Epidermal melanocyte (primary cell): ENCODE measurements around the gene RABL2A.
"Not testable (repeated sequence)": the region's sequence is repeated elsewhere in the genome, so short reads cannot be mapped to it uniquely, and the experiment has no call there.

Experiments
- DNase-seq: peaks from one replicate; pipeline ENCODE4 v3.0.0; 2011; ENCODE audit warnings: low spot score; ENCODE audit not compliant: insufficient read length

RABL2A gene

DNA sequence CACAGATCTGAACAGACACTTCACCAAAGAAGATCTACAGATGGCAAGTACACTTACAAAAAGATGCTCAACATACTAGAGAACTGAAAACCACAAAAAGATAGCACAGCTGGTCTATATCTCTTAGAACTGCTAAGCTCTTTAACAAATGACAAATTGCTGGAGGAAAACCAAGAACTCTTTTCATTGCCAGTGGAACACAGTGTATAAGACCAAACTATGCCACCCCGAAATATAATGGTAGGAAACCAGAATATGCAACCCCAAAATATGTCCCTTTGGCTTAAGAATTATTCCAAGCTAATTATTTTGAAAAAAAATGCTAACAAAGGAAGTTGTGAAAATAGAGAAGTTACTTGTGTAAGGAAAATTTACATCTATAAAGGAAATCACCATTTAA lies 21.0 kb upstream of the RABL2A start:
- DNase-seq = not testable (repeated sequence)

DNA sequence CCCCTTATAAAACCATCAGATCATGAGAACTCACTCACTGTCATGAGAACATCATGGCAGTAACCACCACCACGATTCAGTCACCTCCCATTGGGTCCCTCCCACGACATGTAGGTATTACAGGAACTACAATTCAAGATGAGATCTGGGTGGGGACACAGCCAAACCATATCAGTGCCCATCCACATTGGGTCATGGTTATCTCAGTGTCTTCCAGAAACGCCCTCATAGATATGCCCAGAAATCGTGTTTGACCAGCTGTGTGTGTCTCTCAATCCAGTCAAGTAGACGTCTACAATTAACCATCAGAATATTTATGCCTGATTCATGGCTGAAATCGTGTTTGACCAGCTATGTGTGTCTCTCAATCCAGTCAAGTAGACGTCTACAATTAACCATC lies 17.2 kb upstream of the RABL2A start:
- DNase-seq = not testable (repeated sequence)

DNA sequence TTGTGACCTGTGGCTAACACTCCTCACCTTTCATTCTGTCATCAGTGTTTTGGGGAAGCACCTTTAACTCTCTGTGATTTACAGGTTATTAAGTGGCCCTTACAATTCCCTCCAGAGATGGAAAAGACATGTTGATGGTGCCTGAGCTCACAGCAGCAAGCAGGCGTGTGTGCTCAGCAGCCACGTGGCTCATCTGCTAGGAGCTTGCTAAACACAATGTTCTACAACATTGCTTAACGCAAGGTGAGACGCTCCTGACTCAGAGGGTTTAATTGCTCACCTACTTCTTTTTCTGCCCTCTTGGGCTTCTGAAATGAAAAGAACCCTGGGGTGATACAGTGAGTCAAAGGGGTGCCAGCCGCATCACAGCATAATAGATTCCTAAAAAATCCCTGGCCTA lies 6.1 kb upstream of the RABL2A start:
- DNase-seq = not testable (repeated sequence)

DNA sequence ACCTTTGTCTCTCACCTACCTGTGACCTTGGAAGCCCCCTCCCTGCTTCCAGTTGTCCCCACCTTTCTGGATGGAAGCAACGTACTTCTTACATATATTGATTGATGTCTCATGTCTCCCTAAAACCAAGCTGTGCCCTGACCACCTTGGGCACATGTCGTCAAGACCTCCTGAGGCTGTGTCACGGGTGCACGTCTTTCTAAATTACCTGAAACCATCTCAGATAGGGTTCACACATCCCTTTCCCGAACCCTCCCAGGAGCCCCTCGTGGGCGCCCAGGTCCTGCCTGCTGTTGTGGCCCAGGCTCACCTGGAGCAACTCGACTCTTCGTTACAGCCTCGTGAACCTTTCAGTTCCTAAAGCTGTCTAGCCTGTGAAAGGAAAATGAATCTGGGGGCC lies 1.2 kb upstream of the RABL2A start:
- not testable (repeated sequence) for DNase-seq

DNA sequence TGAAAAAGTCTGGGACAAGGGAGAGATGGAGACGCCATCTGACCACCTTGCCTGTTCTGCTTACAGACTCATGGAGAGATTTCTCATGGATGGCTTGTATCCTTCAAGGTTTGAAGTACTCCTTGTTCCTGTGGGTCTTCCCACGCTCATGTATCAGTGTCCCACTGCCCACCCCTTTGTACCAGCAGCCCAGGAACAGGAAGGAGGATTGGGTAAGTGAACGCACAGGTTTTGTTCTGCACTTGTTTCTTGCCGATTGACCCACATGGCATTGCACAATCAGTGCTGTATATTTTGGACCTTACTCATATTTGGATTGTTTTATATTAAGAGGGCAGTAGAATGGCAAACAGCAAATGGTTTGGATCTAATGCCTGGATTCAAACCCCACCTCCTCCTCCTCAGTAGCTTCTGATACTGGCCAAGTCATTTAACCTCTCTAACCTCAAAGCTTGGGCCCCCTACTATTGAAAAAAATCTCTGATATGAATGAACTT lies 5.8 kb downstream of the RABL2A start:
- not testable (repeated sequence) for DNase-seq

DNA sequence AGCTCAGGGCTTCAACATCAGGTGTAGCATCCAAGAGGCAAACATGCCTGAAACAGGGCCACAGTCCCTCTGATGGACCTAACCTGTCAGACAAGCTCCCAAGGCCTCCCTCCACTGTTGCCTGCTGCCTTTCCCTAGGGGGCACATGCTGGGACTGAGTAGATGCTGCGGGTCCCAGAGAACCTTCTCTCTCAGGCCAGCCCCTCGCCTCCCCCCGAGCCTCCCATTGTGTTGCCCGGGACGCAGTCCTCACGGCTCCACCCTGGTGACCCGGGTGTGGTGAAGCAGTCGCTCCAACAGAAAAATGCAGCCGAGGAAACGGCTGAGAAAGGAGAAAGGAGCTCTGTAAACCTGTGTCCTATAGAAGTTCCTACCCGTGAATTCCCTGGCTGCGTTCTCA lies 8.3 kb downstream of the RABL2A start:
- not testable (repeated sequence) for DNase-seq

DNA sequence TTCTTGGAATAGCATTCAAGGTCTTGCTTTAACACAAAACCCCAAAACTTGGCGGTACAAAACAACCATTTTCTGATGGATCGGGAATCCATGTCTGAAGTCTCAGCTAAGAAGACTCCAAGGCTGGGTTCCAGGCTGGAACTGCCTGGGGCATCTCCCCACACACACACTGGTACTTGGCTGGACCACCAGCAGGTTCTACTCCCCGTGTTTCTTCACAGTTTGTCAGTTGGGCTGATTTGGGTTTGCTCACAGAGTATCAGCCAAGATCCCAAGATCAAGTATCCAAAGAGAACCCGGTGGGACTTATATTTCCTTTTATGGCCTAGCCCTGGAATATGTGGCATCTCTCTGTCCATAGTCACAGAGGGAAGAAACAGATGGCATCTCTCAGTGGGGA lies 9.2 kb downstream of the RABL2A start:
- DNase-seq = not testable (repeated sequence)

DNA sequence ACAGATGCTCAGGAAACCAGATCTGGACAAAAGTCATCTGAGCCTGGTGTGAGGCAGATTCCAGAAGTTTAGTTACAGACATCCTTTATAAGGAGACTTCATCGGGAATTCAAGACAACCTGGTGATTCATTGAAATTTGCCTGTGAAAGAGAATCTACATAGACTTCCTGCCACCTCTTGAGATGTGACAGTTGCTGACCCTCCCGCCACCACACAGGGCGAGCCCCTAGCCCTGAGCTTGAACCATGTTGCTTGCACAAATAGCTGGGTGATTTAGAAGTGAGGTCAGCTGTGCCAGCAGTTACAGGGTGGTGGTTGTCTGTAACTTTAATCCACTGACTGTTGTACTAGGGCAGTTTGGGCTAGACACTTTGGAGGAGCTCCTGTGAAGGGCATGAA lies 11.0 kb downstream of the RABL2A start:
- not testable (repeated sequence) for DNase-seq

DNA sequence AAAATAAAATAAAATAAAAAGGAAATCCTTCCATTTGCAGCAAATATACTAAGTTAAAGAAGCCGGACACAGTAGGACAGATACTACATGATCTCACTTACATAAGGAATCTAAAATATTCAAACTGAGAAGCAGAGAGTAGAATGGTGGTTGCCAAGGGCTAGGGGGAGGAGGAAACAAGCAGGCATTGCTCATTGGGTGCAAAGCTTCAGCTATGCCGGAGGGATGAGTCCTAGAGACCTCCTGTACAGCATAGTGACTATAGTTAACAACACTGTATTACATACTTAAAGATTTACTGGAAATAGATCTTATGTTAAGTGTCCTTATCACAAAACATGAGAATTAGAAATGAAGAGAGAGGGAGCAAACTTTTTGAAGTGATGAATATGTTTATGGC lies 19.2 kb downstream of the RABL2A start:
- not testable (repeated sequence) for DNase-seq

DNA sequence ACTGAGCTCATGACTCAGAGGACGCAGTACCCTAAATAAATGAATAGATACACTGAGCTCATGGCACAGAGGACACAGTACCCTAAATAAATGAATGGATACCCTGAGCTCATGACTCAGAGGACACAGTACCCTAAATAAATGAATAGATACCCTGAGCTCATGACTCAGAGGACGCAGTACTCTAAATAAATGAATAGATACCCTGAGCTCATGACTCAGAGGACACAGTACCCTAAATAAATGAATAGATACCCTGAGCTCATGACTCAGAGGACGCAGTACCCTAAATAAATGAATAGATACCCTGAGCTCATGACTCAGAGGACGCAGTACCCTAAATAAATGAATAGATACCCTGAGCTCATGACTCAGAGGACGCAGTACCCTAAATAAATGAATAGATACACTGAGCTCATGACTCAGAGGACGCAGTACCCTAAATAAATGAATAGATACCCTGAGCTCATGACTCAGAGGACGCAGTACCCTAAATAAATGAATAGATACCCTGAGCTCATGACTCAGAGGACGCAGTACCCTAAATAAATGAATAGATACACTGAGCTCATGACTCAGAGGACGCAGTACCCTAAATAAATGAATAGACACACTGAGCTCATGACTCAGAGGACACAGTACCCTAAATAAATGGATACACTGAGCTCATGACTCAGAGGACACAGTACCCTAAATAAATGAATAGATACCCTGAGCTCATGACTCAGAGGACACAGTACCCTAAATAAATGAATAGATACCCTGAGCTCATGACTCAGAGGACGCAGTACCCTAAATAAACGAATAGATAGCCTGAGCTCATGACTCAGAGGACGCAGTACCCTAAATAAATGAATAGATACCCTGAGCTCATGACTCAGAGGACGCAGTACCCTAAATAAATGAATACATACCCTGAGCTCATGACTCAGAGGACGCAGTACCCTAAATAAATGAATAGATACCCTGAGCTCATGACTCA lies 24.1 kb downstream of the RABL2A start:
- not testable (repeated sequence) for DNase-seq

DNA sequence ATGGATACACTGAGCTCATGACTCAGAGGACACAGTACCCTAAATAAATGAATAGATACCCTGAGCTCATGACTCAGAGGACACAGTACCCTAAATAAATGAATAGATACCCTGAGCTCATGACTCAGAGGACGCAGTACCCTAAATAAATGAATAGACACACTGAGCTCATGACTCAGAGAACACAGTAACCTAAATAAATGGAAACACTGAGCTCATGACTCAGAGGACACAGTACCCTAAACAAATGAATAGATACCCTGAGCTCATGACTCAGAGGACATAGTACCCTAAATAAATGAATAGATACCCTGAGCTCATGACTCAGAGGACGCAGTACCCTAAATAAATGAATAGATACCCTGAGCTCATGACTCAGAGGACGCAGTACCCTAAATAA lies 25.5 kb downstream of the RABL2A start:
- DNase-seq = not testable (repeated sequence)

DNA sequence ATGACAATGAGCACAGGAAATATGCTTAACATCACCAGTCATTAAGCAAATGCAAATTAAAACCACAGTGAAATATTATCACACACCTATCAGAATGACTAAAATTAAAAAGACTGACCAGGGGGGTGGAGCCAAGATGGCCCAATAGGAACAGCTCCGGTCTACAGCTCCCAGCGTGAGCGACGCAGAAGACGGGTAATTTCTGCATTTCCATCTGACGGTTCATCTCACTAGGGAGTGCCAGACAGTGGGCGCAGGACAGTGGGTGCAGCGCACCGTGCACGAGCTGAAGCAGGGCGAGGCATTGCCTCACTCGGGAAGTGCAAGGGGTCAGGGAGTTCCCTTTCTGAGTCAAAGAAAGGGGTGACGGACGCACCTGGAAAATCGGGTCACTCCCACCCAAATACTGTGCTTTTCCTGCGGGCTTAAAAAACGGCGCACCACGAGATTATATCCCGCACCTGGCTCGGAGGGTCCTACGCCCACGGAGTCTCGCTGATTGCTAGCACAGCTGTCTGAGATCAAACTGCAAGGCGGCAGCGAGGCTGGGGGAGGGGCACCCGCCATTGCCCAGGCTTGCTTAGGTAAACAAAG lies 29.1 kb downstream of the RABL2A start:
- not testable (repeated sequence) for DNase-seq

DNA sequence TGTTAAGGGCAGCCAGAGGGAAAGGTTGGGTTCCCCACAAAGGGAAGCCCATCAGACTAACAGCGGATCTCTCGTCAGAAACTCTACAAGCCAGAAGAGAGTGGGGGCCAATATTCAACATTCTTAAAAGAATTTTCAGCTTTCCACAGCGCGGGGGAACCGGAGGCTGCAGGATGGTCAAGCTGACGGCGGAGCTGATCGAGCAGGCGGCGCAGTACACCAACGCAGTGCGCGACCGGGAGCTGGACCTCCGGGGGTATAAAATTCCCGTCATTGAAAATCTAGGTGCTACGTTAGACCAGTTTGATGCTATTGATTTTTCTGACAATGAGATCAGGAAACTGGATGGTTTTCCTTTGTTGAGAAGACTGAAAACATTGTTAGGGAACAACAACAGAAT lies 30.7 kb downstream of the RABL2A start:
- not testable (repeated sequence) for DNase-seq

DNA sequence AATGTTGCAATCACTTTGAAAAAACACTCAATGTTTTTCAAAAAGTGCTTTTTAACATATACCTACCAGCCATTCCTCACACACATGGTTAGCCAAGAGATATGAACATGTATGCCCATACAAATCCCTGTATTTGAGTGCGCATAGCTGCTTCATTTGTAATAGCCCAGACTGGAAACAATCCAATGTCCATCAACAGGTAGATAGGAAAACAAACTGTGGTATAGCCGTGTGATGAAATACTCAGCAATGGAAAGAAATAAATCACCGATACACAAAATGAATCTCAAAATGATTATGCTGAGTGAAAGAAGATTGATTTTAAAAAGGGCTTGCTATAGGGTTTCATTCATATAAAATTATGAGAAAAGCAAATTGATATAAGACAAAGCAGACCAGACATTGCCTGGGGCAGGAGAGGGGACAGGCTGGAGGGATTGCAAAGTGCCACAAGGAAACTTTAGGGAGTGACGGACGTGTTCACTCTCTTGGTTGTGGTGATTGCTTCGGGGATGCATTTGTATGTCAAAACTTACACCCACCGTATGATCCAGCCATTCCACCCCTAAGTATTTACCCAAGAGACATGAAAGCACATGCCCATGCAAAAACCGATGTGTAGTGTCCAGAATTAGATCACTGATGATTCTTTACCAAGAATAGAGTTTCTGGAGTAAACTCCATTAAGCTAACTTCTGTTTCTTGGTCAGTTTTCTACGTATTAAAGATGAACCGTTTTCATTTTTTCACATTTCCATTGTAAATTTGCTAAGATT lies 36.4 kb downstream of the RABL2A start:
- not testable (repeated sequence) for DNase-seq

DNA sequence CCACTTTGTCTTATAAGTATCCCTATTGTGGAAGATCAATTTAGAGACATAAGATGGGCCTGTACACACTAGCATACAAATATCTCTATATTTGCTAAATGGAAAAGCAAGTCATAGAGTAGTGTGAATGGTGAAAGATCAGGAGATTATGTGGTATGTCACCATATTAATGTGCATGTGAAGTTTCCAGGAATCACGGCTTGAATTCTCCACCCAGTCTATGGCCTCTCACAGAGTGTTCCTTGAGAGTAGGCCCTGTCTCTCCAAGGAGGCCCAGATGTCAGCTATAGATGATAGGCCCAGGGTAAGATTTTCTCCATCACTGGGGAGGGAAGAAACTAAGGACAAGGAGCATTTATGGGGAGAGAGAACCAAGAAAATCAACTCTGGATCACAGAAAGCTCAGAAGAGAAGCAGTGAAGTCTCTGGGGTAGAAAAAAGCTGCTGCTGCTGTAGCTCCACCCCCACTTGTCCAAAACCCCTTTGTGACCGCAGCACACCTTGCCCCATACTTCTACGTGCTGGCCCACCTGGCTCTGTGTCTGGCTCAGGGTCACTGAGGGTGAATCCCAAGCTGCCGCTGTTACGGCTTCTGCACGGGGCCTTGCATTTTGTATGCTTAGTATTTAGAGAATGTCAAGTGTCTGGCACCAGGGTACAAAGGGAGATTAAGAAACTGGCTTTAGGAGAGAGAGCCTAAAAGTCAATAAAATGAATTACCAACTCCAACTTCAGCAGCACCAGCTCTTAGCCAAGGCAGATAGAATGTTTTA lies 37.9 kb downstream of the RABL2A start:
- DNase-seq = not testable (repeated sequence)

DNA sequence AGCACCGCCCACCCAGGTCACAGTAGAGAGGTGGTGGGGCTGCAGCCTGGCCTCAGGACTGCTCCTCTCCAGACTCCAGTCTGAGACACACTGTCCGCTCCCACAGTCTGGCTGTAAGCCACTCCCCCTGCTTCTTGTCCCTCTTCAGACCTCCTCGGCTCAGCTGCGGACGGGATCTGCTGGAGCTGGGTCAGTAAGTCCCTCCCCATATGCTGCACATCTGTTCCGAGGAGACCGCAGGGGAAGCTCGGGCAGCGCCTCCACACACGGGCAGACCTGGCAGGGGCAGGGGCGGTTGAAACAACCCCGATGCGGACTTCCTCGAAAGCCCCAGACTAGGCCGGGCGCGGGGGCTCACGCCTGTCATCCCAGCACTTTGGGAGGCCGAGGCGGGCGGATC lies 41.9 kb downstream of the RABL2A start:
- DNase-seq = not testable (repeated sequence)

DNA sequence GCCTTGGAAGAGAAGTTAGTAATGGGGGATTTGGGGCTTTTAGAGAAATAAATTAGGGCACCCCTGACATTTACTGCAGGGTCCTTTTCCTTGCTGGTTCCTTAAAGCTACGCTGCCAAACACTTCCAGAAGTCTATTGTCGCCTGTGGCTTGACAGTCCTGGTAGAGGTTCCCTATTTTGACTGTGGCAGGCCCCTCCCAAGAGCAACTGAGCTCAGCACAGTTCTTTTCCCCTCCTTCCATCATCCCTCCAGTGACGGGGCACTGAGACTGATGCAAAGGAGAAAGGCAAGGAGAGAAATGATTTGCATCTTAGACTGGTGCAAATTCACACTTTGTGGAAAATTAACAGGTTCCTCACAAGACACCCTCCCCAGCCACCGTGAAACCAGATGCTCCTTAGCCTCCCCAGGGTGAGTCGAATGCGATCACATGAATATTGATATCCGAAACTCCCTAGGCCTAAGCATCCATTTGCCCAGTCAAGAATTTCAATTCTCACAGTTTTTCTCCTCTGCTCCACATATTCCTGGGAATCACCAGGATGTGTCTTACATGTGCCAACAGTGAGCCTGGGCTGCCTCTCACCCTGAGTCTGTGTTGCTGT lies 45.4 kb downstream of the RABL2A start:
- DNase-seq = no peak

DNA sequence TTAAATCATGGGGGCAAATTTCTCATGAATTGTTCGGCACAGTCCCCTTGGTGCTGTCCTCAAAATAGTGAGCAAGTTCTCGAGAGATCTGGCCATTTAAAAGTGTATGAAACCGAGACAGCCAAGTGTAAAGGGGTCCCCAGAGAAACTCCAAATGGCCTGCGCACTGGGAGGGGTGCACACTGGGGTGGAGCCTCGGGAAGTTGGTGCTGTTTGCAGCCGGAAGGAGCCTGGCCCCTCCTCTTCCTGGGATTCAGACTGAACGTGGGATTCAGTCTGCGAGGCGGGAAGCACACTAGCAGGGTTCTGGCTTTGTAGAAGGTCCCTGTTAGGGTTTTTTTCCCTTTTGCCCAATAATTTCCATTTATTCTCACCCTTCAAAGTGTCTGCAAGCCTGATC lies 48.8 kb downstream of the RABL2A start:
- DNase-seq = no peak

DNA sequence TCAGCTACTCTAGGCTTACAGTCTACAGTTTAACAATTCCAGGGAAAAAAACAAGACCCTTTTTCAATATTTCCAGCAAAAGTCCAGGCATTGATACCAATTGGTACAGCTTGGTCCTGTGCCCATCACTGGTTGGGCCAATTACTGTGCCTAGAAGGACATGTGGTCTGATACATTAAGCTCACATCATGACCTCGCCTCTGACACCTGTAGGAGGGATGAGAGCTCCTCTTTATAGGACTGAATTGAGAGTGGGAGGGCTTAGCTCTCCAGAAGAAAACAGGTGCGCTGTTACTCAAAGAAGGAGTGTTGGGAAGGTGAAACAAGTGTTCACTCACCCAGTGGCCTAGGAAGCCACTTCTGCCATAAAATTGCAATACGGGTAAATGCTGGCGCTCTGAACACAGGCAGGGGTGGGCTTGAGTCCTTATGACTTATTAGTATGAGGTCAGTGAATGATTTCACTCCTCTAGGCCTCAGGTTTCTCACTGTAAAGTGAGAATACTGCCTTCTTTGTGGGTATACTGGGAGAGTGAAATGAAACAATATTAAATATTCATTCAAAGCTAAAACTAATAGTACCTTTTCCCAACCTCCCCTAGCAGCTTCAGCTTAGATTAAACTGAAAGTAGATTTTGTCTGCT lies 49.7 kb downstream of the RABL2A start:
- DNase-seq = no peak

DNA sequence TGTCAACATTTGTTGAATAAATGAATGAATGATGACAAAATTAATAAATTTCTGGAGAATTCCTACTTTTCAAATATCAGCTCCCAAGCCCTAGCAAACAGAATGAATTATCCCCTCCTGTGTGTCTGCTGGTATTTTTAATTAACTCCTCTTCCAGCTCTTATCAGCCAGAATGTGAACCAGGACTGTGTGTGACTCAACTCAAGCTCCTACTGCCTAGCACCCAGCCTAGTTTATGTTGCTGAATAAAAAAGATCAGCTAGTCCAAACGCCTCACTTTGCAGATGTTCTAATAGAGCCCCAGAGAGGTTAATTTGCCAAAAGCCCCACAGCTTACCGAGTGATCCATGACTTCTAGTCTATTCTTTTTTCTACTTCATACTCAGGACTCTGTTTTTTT lies 50.3 kb downstream of the RABL2A start:
- no peak for DNase-seq
